CD4-positive, alpha-beta T cell (primary cell): ENCODE measurements around the gene PODXL. TPM values are rescaled to one million over a fixed set of nuclear protein-coding genes. Genes with fewer than 3 reads are reported as not detected.

ENCODE experiments used
- ATAC-seq: fragments of 200-7000 bp; cut with Tn5 transposase; one replicate; pipeline ENCODE4 v1.10.0; 2022; ENCODE audit warnings: mild to moderate bottlenecking; ENCODE audit not compliant: poor library complexity
- CTCF ChIA-PET: fragments of 350-600 bp; sonication (Branson Sonifier 250); formaldehyde crosslinking; loops from one replicate; lab custom pipeline; 2021; ENCODE audit warnings: antibody characterized with exemption, inconsistent platforms; lab: Charles Lee
- POLR2A ChIA-PET: fragments of 350-600 bp; sonication (Branson Sonifier 250); formaldehyde crosslinking; loops from one replicate; lab custom pipeline; 2021; ENCODE audit warnings: antibody characterized with exemption, inconsistent platforms; lab: Charles Lee
- DNase-seq, 14 experiments: peaks; one replicate each; pipeline ENCODE4 v3.0.0-alpha.2; 2013 to 2020; ENCODE audit warnings: mixed read lengths in 2 of 14
- H3K27ac ChIP-seq, 2 donors: one replicate each; pipeline versions ENCODE4 v1.5.1 to v1.7.0; 2013; ENCODE audit warnings: low read length in 2 of 2, low read depth in 1 of 2, mild to moderate bottlenecking in 1 of 2
- H3K27me3 ChIP-seq, 2 experiments: 1 replicate in 1 of 2; 2 replicates in 1 of 2; pipeline versions ENCODE4 v1.6.1 to v1.7.0; 2013; ENCODE audit warnings: low read length in 2 of 2, control low read depth in 1 of 2, mild to moderate bottlenecking in 1 of 2, moderate library complexity in 1 of 2; ENCODE audit not compliant: insufficient read depth in 2 of 2, control insufficient read depth in 1 of 2
- H3K36me3 ChIP-seq: one replicate; pipeline ENCODE4 v1.6.1; 2013; ENCODE audit warnings: low read length, control low read depth; ENCODE audit not compliant: insufficient read depth
- H3K4me1 ChIP-seq: one replicate; pipeline ENCODE4 v1.6.1; 2013; ENCODE audit warnings: low read length, control low read depth; ENCODE audit not compliant: insufficient read depth
- H3K4me3 ChIP-seq: one replicate; pipeline ENCODE4 v1.5.1; 2013; ENCODE audit warnings: mild to moderate bottlenecking, low read length, moderate library complexity
- H3K9me3 ChIP-seq, 2 experiments: 1 replicate in 1 of 2; 2 replicates in 1 of 2; pipeline versions ENCODE4 v1.6.1 to v1.7.0; 2013; ENCODE audit warnings: low read length in 2 of 2, mild to moderate bottlenecking in 2 of 2, control low read depth in 1 of 2, moderate library complexity in 1 of 2; ENCODE audit not compliant: control insufficient read depth in 1 of 2, insufficient read depth in 1 of 2
- H3K27ac Mint-ChIP-seq: one replicate; pipeline ENCODE4 v1.8.0; 2020; ENCODE audit warnings: mixed read lengths
- H3K27me3 Mint-ChIP-seq: one replicate; pipeline ENCODE4 v1.8.0; 2021; ENCODE audit warnings: mixed read lengths
- H3K36me3 Mint-ChIP-seq: one replicate; pipeline ENCODE4 v1.8.0; 2021; ENCODE audit warnings: low read depth, mixed read lengths
- H3K4me1 Mint-ChIP-seq: one replicate; pipeline ENCODE4 v1.8.0; 2021; ENCODE audit warnings: low read depth, mixed read lengths
- H3K4me3 Mint-ChIP-seq: one replicate; pipeline ENCODE4 v1.8.0; 2020; ENCODE audit warnings: mild to moderate bottlenecking, mixed read lengths
- H3K9me3 Mint-ChIP-seq: one replicate; pipeline ENCODE4 v1.8.0; 2020; ENCODE audit warnings: mixed read lengths
- intact Hi-C, 2 experiments: fragments of 100-400 bp; cut with DNase I in 1 of 2; cut with micrococcal nuclease in 1 of 2; formaldehyde crosslinking; loops; one replicate each; pipeline versions ENCODE4 v1.15.1 to v1.9.0; 2023 to 2025; cut with DNase I, micrococcal nuclease
- total RNA-seq, 174 experiments: library from RNA in 2 of 174; stranded (reverse) in 2 of 174; gene quantifications; one replicate each; pipeline ENCODE4 v1.2.3 and lab custom pipeline; 2021 to 2026
- TF ChIP-seq, protein P1 (sequence below): fragments of 200-600 bp; IDR thresholded peaks from one replicate; pipeline ENCODE4 v1.8.0; 2022; ENCODE audit warnings: antibody characterized with exemption, mild to moderate bottlenecking

The PODXL gene
- total RNA-seq, 2 experiments from 2014 or later, result 0.16 to 0.47 TPM

DNA sequence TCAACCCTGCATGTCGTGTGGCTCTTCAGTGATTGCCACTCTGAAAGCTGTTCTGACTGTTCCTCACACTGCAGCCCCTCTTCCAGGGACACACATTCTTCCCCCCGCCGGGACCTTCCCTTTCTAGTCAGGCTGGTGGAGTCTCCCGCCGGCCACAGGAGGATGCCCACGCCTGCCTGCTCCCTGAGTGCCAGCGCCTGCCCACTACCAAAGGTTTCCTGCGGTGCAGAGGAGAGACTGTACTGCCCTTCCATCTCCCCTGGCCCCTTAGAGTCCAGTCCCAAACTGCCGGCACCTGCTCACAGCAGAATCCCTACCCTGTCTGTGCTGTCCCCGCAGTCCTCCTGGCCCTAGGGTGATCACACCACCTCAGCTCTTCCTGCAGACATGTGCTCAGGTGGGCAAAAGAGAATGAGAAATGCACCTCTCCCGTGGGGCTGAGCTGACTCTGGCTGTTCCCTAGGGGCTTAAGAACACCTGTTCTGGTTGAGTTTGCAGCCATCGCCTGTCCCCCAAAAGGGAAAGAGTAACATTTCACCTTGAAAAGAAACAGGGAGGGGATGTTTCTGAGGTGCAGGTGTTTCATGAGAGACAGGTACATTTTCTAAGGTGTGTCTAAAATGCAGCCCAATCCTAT lies 1.4 kb downstream of the PODXL start:
- H3K27me3 ChIP-seq, result peaks cover 26 to 36% of the 10 kb centered on the region in 2 experiments

DNA sequence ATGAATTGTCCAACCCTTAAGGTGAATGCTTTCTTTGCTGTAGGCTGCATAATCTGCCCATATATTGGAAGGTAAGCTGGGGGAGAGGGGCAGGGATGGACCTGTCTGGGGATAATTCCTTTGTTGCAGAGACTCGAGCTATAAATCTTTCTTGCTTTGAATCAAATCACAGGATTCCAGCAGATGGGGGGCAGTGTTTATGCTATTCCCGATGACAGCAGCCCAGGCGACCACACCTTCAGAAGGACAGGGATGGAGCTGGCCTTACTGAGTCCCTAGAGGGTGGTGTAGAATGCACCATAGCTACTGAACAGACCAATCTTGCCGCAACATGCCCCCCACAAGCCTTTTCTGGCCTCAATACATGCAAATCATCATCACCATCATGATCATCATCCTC lies 2.5 kb downstream of the PODXL start:
- intact Hi-C loops, result no loop called here
- no peak for DNase-seq
- H3K27me3 Mint-ChIP-seq, result peaks cover 74% of the 10 kb centered on the region
- Histone ChIP-seq H3K36me3 (no peaks in the 10 kb centered on the region), H3K4me3 (no peak overlapping the region), H3K27ac (no peak overlapping the region), H3K27me3 (peaks cover 26 to 36% of the 10 kb centered on the region in 2 experiments), H3K9me3 (peaks cover 0 to 5% of the 10 kb centered on the region in 2 experiments), H3K4me1 (peaks cover 27% of the 10 kb centered on the region)
- TF ChIP-seq, protein P1, sequence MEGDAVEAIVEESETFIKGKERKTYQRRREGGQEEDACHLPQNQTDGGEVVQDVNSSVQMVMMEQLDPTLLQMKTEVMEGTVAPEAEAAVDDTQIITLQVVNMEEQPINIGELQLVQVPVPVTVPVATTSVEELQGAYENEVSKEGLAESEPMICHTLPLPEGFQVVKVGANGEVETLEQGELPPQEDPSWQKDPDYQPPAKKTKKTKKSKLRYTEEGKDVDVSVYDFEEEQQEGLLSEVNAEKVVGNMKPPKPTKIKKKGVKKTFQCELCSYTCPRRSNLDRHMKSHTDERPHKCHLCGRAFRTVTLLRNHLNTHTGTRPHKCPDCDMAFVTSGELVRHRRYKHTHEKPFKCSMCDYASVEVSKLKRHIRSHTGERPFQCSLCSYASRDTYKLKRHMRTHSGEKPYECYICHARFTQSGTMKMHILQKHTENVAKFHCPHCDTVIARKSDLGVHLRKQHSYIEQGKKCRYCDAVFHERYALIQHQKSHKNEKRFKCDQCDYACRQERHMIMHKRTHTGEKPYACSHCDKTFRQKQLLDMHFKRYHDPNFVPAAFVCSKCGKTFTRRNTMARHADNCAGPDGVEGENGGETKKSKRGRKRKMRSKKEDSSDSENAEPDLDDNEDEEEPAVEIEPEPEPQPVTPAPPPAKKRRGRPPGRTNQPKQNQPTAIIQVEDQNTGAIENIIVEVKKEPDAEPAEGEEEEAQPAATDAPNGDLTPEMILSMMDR, result no peak
- no peak for ATAC-seq
- ChIA-PET CTCF (no interaction called here), POLR2A (no interaction called here)
- no peaks in the 10 kb centered on the region for H3K9me3 Mint-ChIP-seq
- peaks cover 24% of the 10 kb centered on the region for H3K4me1 Mint-ChIP-seq
- H3K36me3 Mint-ChIP-seq, result no peaks in the 10 kb centered on the region
- no peak overlapping the region for H3K4me3 Mint-ChIP-seq
- no peak overlapping the region for H3K27ac Mint-ChIP-seq

More for the DNA sequence above, 1.4 kb downstream of the PODXL start:
- Mint-ChIP-seq H3K4me1 (peaks cover 24% of the 10 kb centered on the region), H3K27ac (no peak overlapping the region), H3K36me3 (no peaks in the 10 kb centered on the region), H3K9me3 (no peaks in the 10 kb centered on the region), H3K27me3 (peaks cover 72% of the 10 kb centered on the region), H3K4me3 (peak overlapping the region; percentile 84)
- DNase-seq (no peak), ATAC-seq (no peak)
- Histone ChIP-seq H3K9me3 (peaks cover 0 to 5% of the 10 kb centered on the region in 2 experiments), H3K4me3 (no peak overlapping the region), H3K36me3 (no peaks in the 10 kb centered on the region), H3K27ac (no peak overlapping the region), H3K4me1 (peaks cover 27% of the 10 kb centered on the region)
- CTCF ChIA-PET, result no interaction called here
- intact Hi-C loops, result no loop called here
- POLR2A ChIA-PET, result no interaction called here
- TF ChIP-seq, protein P1, result no peak

DNA sequence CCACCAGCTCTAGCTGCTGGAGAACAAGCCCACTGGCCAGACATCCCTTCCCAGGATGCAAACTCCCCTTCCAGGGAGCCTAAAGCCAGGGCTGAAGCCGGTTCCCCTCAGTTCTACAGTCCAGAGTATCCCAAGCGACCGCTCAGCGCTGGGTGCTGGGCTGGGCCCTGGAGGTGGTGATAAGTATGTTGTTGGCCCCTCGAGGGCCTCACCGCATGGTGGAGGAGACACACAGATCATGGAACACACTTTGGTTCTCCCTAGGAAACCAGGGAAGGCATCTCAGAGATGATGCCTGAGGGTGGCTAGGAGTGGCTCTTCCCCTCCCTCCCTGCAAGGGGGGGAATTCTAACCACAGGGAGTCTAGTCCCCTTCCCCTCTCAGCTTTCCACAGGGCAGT lies 4.4 kb downstream of the PODXL start:
- H3K27me3 Mint-ChIP-seq, result peaks cover 59% of the 10 kb centered on the region
- TF ChIP-seq, protein P1, result no peak
- ATAC-seq, result no peak
- no peaks in the 10 kb centered on the region for H3K9me3 ChIP-seq
- no peaks in the 10 kb centered on the region for H3K36me3 Mint-ChIP-seq
- no peaks in the 10 kb centered on the region for H3K9me3 Mint-ChIP-seq
- H3K36me3 ChIP-seq, result no peaks in the 10 kb centered on the region
- no peak overlapping the region for H3K27ac Mint-ChIP-seq
- H3K27ac ChIP-seq, result no peak overlapping the region
- H3K4me3 Mint-ChIP-seq, result no peak overlapping the region
- peaks cover 15% of the 10 kb centered on the region for H3K4me1 ChIP-seq
- peaks cover 21 to 26% of the 10 kb centered on the region in 2 experiments for H3K27me3 ChIP-seq
- intact Hi-C loops, result no loop called here
- H3K4me1 Mint-ChIP-seq, result peaks cover 12% of the 10 kb centered on the region
- POLR2A ChIA-PET, result no interaction called here
- DNase-seq, result no peak
- no peak overlapping the region for H3K4me3 ChIP-seq
- CTCF ChIA-PET, result no interaction called here
